Measurements from ENCODE around the gene LAMB3. TPM values are rescaled to one million over a fixed set of nuclear protein-coding genes. Genes with fewer than 3 reads are reported as not detected.

Gene LAMB3
- polyA plus RNA-seq, 1 donor (not counting 4 experiments of a cell fraction or from before 2014, with no cell fraction given): 659 TPM

GRCh38 chr1:209622841-209623829 lies 29.1 kb downstream of the LAMB3 start:
- Histone ChIP-seq H3K27me3 (ENCODE audit: control insufficient read depth, extremely low read depth, insufficient read depth, low read length) (no peaks in the 10 kb centered on the region), H3K4me2 (ENCODE audit: control insufficient read depth, extremely low read depth, insufficient read depth, low read depth, low read length) (no peak overlapping the region), H3K9me1 (ENCODE audit: control insufficient read depth, extremely low read depth, insufficient read depth, low read length) (no peaks in the 10 kb centered on the region), H4K20me1 (ENCODE audit: control insufficient read depth, extremely low read depth, insufficient read depth, low read length) (peaks cover 94% of the 10 kb centered on the region), H3K27ac (ENCODE audit: control insufficient read depth, insufficient read depth, low read length) (no peak overlapping the region), H3K36me3 (ENCODE audit: control insufficient read depth in 2 of 2, extremely low read depth in 1 of 2, insufficient read depth in 2 of 2, low read length in 2 of 2) (peaks cover 74 to 100% of the 10 kb centered on the region in 2 experiments), H3K79me2 (ENCODE audit: control insufficient read depth, insufficient read depth, low read length) (no peaks in the 10 kb centered on the region), H3K4me3 (ENCODE audit: control insufficient read depth in 2 of 3, extremely low read depth in 1 of 3, insufficient read depth in 2 of 3, low read depth in 1 of 3, low read length in 3 of 3) (no peak overlapping the region), H2AFZ (ENCODE audit: control insufficient read depth, low read length) (no peak overlapping the region), H3K9me3 (ENCODE audit: control insufficient read depth, low read depth, low read length) (no peaks in the 10 kb centered on the region), H3K9ac (ENCODE audit: control insufficient read depth, extremely low read depth, insufficient read depth, low read length) (no peak overlapping the region), H3K4me1 (ENCODE audit: control insufficient read depth, extremely low read depth, insufficient read depth, low read length) (no peaks in the 10 kb centered on the region)
- DNase-seq (ENCODE audit: low read depth, low spot score): peak; percentile 62
- TF ChIP-seq, protein P1, sequence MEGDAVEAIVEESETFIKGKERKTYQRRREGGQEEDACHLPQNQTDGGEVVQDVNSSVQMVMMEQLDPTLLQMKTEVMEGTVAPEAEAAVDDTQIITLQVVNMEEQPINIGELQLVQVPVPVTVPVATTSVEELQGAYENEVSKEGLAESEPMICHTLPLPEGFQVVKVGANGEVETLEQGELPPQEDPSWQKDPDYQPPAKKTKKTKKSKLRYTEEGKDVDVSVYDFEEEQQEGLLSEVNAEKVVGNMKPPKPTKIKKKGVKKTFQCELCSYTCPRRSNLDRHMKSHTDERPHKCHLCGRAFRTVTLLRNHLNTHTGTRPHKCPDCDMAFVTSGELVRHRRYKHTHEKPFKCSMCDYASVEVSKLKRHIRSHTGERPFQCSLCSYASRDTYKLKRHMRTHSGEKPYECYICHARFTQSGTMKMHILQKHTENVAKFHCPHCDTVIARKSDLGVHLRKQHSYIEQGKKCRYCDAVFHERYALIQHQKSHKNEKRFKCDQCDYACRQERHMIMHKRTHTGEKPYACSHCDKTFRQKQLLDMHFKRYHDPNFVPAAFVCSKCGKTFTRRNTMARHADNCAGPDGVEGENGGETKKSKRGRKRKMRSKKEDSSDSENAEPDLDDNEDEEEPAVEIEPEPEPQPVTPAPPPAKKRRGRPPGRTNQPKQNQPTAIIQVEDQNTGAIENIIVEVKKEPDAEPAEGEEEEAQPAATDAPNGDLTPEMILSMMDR (optimal IDR thresholded peaks at IDR 0.05 in 1 of 3, IDR thresholded peaks at IDR 0.05 in 1 of 3, conservative IDR thresholded peaks at IDR 0.05 in 1 of 3; ENCODE audit: extremely low read depth in 1 of 3, insufficient read depth in 2 of 3, low read length in 3 of 3): no peak
- no peak for TF ChIP-seq EZH2 (IDR thresholded peaks at IDR 0.05; ENCODE audit: low read length)
- dilution Hi-C loops (cut with MboI; ENCODE audit: extremely low pct_ligation_motif_present, low sequenced_read_pairs): no loop called here
- FAIRE-seq: no peak

GRCh38 chr1:209621741-209622655 lies 30.2 kb downstream of the LAMB3 start:
- H4K20me1 ChIP-seq (ENCODE audit: control insufficient read depth, extremely low read depth, insufficient read depth, low read length): peaks cover 94% of the 10 kb centered on the region
- TF ChIP-seq EZH2 (IDR thresholded peaks at IDR 0.05; ENCODE audit: low read length): no peak
- TF ChIP-seq, protein P1 (optimal IDR thresholded peaks at IDR 0.05 in 1 of 3, IDR thresholded peaks at IDR 0.05 in 1 of 3, conservative IDR thresholded peaks at IDR 0.05 in 1 of 3; ENCODE audit: extremely low read depth in 1 of 3, insufficient read depth in 2 of 3, low read length in 3 of 3): no peak
- H3K9me3 ChIP-seq (ENCODE audit: control insufficient read depth, low read depth, low read length): no peaks in the 10 kb centered on the region
- FAIRE-seq (peak; percentile 44), DNase-seq (ENCODE audit: low read depth, low spot score) (peak; percentile 36)
- H3K9me1 ChIP-seq (ENCODE audit: control insufficient read depth, extremely low read depth, insufficient read depth, low read length): no peaks in the 10 kb centered on the region
- peaks cover 80 to 100% of the 10 kb centered on the region in 2 experiments for H3K36me3 ChIP-seq (ENCODE audit: control insufficient read depth in 2 of 2, extremely low read depth in 1 of 2, insufficient read depth in 2 of 2, low read length in 2 of 2)
- H3K4me2 ChIP-seq (ENCODE audit: control insufficient read depth, extremely low read depth, insufficient read depth, low read depth, low read length): no peak overlapping the region
- no peak overlapping the region for H3K9ac ChIP-seq (ENCODE audit: control insufficient read depth, extremely low read depth, insufficient read depth, low read length)
- no peaks in the 10 kb centered on the region for H3K4me1 ChIP-seq (ENCODE audit: control insufficient read depth, extremely low read depth, insufficient read depth, low read length)
- dilution Hi-C loops (cut with MboI; ENCODE audit: extremely low pct_ligation_motif_present, low sequenced_read_pairs): no loop called here
- no peak overlapping the region for H2AFZ ChIP-seq (ENCODE audit: control insufficient read depth, low read length)
- H3K4me3 ChIP-seq (ENCODE audit: control insufficient read depth in 2 of 3, extremely low read depth in 1 of 3, insufficient read depth in 2 of 3, low read depth in 1 of 3, low read length in 3 of 3): no peak overlapping the region
- H3K27me3 ChIP-seq (ENCODE audit: control insufficient read depth, extremely low read depth, insufficient read depth, low read length): no peaks in the 10 kb centered on the region
- H3K79me2 ChIP-seq (ENCODE audit: control insufficient read depth, insufficient read depth, low read length): no peaks in the 10 kb centered on the region
- H3K27ac ChIP-seq (ENCODE audit: control insufficient read depth, insufficient read depth, low read length): no peak overlapping the region

Measured in keratinocyte (primary cell).